ENCODE data around the gene BCAR3.

BCAR3 gene

DNA sequence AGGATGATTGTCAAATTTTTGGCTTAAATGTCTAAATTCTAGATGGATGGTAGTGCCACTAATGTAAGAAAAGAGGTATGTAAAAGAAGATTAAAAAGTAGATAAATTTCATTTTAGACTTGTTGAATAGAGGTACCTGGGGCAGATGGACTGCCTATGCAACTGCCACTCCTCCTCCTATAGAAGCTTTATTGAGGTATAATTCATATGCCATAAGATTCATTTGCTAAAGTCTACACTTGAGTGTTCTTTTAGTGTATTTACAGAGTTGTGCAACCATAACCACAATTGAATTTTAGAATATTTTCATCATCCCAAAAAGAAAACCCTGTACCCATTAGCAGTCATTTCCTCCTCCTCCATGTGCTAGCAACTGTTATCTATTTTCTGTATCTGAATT, 163.1 kb downstream of the BCAR3 start:
- Histone ChIP-seq H3K27ac (ENCODE audit: extremely low read depth, low read depth, low read length) (no peak overlapping the region), H3K36me3 (ENCODE audit: control insufficient read depth in 2 of 2, insufficient read depth in 1 of 2, low read length in 2 of 2) (no peaks in the 10 kb centered on the region), H3K4me3 (ENCODE audit: low read depth, low read length) (no peak overlapping the region), H3K4me1 (ENCODE audit: control insufficient read depth, insufficient read depth, low read length) (no peaks in the 10 kb centered on the region), H3K9me3 (ENCODE audit: control insufficient read depth, insufficient read depth, low read depth, low read length) (no peaks in the 10 kb centered on the region)
- TF ChIP-seq OSR2 (tag by site-specific recombination; IDR thresholded peaks at IDR 0.05) (no peak), ZNF184 (tag by site-specific recombination; IDR thresholded peaks at IDR 0.05) (no peak), ZNF777 (tag by site-specific recombination; IDR thresholded peaks at IDR 0.05; ENCODE audit: borderline replicate concordance) (no peak), ZNF529 (tag by site-specific recombination; IDR thresholded peaks at IDR 0.05; ENCODE audit: insufficient replicate concordance) (no peak), ZNF140 (tag by site-specific recombination; IDR thresholded peaks at IDR 0.05) (no peak), ZNF132 (tag by site-specific recombination; IDR thresholded peaks at IDR 0.05; ENCODE audit: borderline replicate concordance) (no peak), ZNF24 (tag by site-specific recombination; IDR thresholded peaks at IDR 0.05) (no peak), ZNF792 (tag by site-specific recombination; IDR thresholded peaks at IDR 0.05) (no peak), GFI1B (tag by site-specific recombination; IDR thresholded peaks at IDR 0.05) (no peak), REPIN1 (tag by site-specific recombination; IDR thresholded peaks at IDR 0.05; ENCODE audit: low read depth) (no peak), ZNF843 (tag by site-specific recombination; IDR thresholded peaks at IDR 0.05) (no peak), SP7 (tag by site-specific recombination; IDR thresholded peaks at IDR 0.05) (no peak), ZNF677 (tag by site-specific recombination; IDR thresholded peaks at IDR 0.05) (no peak), BCL11A (tag by site-specific recombination; IDR thresholded peaks at IDR 0.05; ENCODE audit: low read depth) (no peak), KLF7 (tag by site-specific recombination; IDR thresholded peaks at IDR 0.05; ENCODE audit: borderline replicate concordance) (no peak)
- TF ChIP-seq, protein P1, sequence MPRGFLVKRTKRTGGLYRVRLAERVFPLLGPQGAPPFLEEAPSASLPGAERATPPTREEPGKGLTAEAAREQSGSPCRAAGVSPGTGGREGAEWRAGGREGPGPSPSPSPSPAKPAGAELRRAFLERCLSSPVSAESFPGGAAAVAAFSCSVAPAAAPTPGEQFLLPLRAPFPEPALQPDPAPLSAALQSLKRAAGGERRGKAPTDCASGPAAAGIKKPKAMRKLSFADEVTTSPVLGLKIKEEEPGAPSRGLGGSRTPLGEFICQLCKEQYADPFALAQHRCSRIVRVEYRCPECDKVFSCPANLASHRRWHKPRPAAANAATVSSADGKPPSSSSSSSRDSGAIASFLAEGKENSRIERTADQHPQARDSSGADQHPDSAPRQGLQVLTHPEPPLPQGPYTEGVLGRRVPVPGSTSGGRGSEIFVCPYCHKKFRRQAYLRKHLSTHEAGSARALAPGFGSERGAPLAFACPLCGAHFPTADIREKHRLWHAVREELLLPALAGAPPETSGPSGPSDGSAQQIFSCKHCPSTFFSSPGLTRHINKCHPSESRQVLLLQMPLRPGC (tag by site-specific recombination; IDR thresholded peaks at IDR 0.05) = no peak
- TF ChIP-seq, protein P2, sequence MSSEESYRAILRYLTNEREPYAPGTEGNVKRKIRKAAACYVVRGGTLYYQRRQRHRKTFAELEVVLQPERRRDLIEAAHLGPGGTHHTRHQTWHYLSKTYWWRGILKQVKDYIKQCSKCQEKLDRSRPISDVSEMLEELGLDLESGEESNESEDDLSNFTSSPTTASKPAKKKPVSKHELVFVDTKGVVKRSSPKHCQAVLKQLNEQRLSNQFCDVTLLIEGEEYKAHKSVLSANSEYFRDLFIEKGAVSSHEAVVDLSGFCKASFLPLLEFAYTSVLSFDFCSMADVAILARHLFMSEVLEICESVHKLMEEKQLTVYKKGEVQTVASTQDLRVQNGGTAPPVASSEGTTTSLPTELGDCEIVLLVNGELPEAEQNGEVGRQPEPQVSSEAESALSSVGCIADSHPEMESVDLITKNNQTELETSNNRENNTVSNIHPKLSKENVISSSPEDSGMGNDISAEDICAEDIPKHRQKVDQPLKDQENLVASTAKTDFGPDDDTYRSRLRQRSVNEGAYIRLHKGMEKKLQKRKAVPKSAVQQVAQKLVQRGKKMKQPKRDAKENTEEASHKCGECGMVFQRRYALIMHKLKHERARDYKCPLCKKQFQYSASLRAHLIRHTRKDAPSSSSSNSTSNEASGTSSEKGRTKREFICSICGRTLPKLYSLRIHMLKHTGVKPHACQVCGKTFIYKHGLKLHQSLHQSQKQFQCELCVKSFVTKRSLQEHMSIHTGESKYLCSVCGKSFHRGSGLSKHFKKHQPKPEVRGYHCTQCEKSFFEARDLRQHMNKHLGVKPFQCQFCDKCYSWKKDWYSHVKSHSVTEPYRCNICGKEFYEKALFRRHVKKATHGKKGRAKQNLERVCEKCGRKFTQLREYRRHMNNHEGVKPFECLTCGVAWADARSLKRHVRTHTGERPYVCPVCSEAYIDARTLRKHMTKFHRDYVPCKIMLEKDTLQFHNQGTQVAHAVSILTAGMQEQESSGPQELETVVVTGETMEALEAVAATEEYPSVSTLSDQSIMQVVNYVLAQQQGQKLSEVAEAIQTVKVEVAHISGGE (tag by site-specific recombination; conservative IDR thresholded peaks at IDR 0.05; ENCODE audit: low read depth) = no peak
- TF ChIP-seq, protein P3, sequence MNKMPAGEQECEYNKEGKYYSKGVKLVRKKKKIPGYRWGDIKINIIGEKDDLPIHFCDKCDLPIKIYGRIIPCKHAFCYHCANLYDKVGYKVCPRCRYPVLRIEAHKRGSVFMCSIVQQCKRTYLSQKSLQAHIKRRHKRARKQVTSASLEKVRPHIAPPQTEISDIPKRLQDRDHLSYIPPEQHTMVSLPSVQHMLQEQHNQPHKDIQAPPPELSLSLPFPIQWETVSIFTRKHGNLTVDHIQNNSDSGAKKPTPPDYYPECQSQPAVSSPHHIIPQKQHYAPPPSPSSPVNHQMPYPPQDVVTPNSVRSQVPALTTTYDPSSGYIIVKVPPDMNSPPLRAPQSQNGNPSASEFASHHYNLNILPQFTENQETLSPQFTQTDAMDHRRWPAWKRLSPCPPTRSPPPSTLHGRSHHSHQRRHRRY (tag by site-specific recombination; IDR thresholded peaks at IDR 0.05) = no peak
- TF ChIP-seq, protein P4, sequence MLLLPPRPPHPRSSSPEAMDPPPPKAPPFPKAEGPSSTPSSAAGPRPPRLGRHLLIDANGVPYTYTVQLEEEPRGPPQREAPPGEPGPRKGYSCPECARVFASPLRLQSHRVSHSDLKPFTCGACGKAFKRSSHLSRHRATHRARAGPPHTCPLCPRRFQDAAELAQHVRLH (tag by site-specific recombination; IDR thresholded peaks at IDR 0.05) = no peak
- TF ChIP-seq, protein P5, sequence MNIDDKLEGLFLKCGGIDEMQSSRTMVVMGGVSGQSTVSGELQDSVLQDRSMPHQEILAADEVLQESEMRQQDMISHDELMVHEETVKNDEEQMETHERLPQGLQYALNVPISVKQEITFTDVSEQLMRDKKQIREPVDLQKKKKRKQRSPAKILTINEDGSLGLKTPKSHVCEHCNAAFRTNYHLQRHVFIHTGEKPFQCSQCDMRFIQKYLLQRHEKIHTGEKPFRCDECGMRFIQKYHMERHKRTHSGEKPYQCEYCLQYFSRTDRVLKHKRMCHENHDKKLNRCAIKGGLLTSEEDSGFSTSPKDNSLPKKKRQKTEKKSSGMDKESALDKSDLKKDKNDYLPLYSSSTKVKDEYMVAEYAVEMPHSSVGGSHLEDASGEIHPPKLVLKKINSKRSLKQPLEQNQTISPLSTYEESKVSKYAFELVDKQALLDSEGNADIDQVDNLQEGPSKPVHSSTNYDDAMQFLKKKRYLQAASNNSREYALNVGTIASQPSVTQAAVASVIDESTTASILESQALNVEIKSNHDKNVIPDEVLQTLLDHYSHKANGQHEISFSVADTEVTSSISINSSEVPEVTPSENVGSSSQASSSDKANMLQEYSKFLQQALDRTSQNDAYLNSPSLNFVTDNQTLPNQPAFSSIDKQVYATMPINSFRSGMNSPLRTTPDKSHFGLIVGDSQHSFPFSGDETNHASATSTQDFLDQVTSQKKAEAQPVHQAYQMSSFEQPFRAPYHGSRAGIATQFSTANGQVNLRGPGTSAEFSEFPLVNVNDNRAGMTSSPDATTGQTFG (tag by site-specific recombination; IDR thresholded peaks at IDR 0.05; ENCODE audit: borderline replicate concordance) = no peak
- ChIA-PET CTCF (no interaction called here), POLR2A (no interaction called here)
